GM19238 (cell line): Measurements from ENCODE around the gene TMUB1.

Source experiments
- DNase-seq: peaks from one replicate; pipeline ENCODE4 v3.0.0; 2011; ENCODE audit warnings: low spot score; ENCODE audit not compliant: insufficient read length

TMUB1 gene

GRCh38 chr7:151104411-151105235 lies 21.3 kb upstream of the TMUB1 start:
- no peak for DNase-seq

GRCh38 chr7:151103973-151104372 lies 20.7 kb upstream of the TMUB1 start:
- DNase-seq, result no peak

- no peak for DNase-seq
Observed at GRCh38 chr7:151102991-151103390, 19.7 kb upstream of the TMUB1 start.

- no peak for DNase-seq
Observed at GRCh38 chr7:151101621-151102396, 18.5 kb upstream of the TMUB1 start.

- no peak for DNase-seq
Observed at GRCh38 chr7:151100921-151101320, 17.6 kb upstream of the TMUB1 start.

GRCh38 chr7:151099486-151100211 lies 16.4 kb upstream of the TMUB1 start:
- DNase-seq, result no peak

GRCh38 chr7:151095828-151096475 lies 12.7 kb upstream of the TMUB1 start:
- DNase-seq, result no peak

- DNase-seq, result no peak
Observed at GRCh38 chr7:151095123-151095797, 12.0 kb upstream of the TMUB1 start.

GRCh38 chr7:151094675-151095074 lies 11.4 kb upstream of the TMUB1 start:
- DNase-seq, result no peak

GRCh38 chr7:151093748-151094147 lies 10.5 kb upstream of the TMUB1 start:
- no peak for DNase-seq

GRCh38 chr7:151091988-151092387 lies 8.7 kb upstream of the TMUB1 start:
- no peak for DNase-seq

GRCh38 chr7:151091431-151091830 lies 8.1 kb upstream of the TMUB1 start:
- no peak for DNase-seq

- no peak for DNase-seq
Observed at GRCh38 chr7:151091003-151091402, 7.7 kb upstream of the TMUB1 start.

GRCh38 chr7:151089893-151090730 lies 6.8 kb upstream of the TMUB1 start:
- no peak for DNase-seq

GRCh38 chr7:151088856-151089699 lies 5.8 kb upstream of the TMUB1 start:
- DNase-seq, result no peak

- no peak for DNase-seq
Observed at GRCh38 chr7:151088019-151088855, 4.9 kb upstream of the TMUB1 start.

- peak; percentile 52 for DNase-seq
Observed at GRCh38 chr7:151087245-151088018, 4.1 kb upstream of the TMUB1 start.
